ENCODE results near the gene DNAJC17.

DNAJC17 gene

DNA sequence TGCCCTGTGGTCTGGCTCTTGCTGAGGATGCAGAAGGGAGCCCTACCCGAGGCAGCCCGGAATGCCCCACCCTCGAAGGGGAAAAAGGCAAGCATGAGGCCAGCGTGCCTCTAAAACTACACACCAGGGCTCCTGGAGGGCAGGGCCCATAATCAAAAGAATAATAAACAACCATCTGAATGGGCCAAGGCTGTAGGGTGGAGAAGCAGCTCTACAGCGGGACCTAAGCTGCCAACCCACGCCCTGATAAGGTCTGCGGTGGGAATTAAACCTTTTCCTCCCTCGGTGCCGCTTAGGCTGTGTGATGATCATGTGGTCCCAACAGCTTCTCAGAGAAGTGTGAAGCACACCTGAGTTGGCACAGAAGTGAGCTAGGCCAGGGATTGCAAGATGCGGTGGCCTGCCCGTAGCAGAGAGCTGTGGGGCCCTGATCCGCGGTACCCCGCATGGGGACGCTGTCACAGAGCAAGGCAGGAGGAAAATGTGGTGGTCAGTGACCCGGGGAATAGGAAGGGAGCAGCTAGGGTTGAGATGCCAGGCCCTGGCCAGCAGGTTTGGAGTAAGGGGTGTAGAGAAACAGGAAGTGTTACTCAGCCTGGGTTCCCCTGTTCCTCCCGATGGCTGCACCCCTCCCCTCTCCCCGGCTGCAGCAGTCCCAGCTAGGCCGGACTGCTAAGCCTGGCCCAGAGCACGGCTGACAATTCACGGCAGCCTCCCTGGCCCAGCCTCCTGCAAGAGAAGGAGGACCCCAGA is 38.6 kb downstream of the DNAJC17 start:
- Histone ChIP-seq H3K27me3 (ENCODE audit: low read length) (no peaks in the 10 kb centered on the region), H4K20me1 (ENCODE audit: low read depth, low read length) (no peaks in the 10 kb centered on the region), H2AFZ (ENCODE audit: low read depth, low read length, severe bottlenecking) (peak overlapping the region; percentile 6), H3F3A (ENCODE audit: insufficient read depth) (peaks cover 46% of the 10 kb centered on the region), H3K27ac (ENCODE audit: low read depth, low read length) (peak overlapping the region; percentile 97), H3K9me3 (ENCODE audit: insufficient read depth, low read length) (no peaks in the 10 kb centered on the region), H3K4me3 (ENCODE audit: insufficient read depth, low read length, poor library complexity, severe bottlenecking) (peak overlapping the region; percentile 21), H3K4me2 (ENCODE audit: low read depth, low read length, poor library complexity, severe bottlenecking) (peak overlapping the region; percentile 62), H3K79me2 (ENCODE audit: insufficient read depth, low read length) (no peaks in the 10 kb centered on the region), H3K36me3 (ENCODE audit: low read length) (no peaks in the 10 kb centered on the region), H3K9me2 (replicated peaks; ENCODE audit: insufficient read depth, low read length) (no peaks in the 10 kb centered on the region), H3K9ac (ENCODE audit: low read length) (peak overlapping the region; percentile 59)
- TF ChIP-seq, protein P1, sequence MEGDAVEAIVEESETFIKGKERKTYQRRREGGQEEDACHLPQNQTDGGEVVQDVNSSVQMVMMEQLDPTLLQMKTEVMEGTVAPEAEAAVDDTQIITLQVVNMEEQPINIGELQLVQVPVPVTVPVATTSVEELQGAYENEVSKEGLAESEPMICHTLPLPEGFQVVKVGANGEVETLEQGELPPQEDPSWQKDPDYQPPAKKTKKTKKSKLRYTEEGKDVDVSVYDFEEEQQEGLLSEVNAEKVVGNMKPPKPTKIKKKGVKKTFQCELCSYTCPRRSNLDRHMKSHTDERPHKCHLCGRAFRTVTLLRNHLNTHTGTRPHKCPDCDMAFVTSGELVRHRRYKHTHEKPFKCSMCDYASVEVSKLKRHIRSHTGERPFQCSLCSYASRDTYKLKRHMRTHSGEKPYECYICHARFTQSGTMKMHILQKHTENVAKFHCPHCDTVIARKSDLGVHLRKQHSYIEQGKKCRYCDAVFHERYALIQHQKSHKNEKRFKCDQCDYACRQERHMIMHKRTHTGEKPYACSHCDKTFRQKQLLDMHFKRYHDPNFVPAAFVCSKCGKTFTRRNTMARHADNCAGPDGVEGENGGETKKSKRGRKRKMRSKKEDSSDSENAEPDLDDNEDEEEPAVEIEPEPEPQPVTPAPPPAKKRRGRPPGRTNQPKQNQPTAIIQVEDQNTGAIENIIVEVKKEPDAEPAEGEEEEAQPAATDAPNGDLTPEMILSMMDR (IDR thresholded peaks at IDR 0.05; ENCODE audit: insufficient read depth, low read length, poor library complexity, severe bottlenecking): no peak
- TF ChIP-seq EZH2phosphoT487 (conservative IDR thresholded peaks at IDR 0.05; ENCODE audit: low read length): no peak

GRCh38 chr15:40767838-40768500 is 39.3 kb downstream of the DNAJC17 start:
- peak overlapping the region; percentile 59; the same call in 1 of the 2 replicates for H3K9ac ChIP-seq (ENCODE audit: low read length)
- H3K4me2 ChIP-seq (ENCODE audit: low read depth, low read length, poor library complexity, severe bottlenecking): peak overlapping the region; percentile 62
- no peaks in the 10 kb centered on the region for H3K9me3 ChIP-seq (ENCODE audit: insufficient read depth, low read length)
- H3K36me3 ChIP-seq (ENCODE audit: low read length): no peaks in the 10 kb centered on the region
- H2AFZ ChIP-seq (ENCODE audit: low read depth, low read length, severe bottlenecking): no peak overlapping the region
- H3K79me2 ChIP-seq (ENCODE audit: insufficient read depth, low read length): no peaks in the 10 kb centered on the region
- H3K4me3 ChIP-seq (ENCODE audit: insufficient read depth, low read length, poor library complexity, severe bottlenecking): no peak overlapping the region
- H3K27me3 ChIP-seq (ENCODE audit: low read length): no peaks in the 10 kb centered on the region
- H4K20me1 ChIP-seq (ENCODE audit: low read depth, low read length): no peaks in the 10 kb centered on the region
- H3F3A ChIP-seq (ENCODE audit: insufficient read depth): peaks cover 46% of the 10 kb centered on the region
- H3K9me2 ChIP-seq (replicated peaks; ENCODE audit: insufficient read depth, low read length): no peaks in the 10 kb centered on the region
- H3K27ac ChIP-seq (ENCODE audit: low read depth, low read length): peak overlapping the region; percentile 97
- TF ChIP-seq, protein P1 (IDR thresholded peaks at IDR 0.05; ENCODE audit: insufficient read depth, low read length, poor library complexity, severe bottlenecking): no peak
- TF ChIP-seq EZH2phosphoT487 (conservative IDR thresholded peaks at IDR 0.05; ENCODE audit: low read length): no peak

- no peaks in the 10 kb centered on the region for H4K20me1 ChIP-seq (ENCODE audit: low read depth, low read length)
- H3K27me3 ChIP-seq (ENCODE audit: low read length): no peaks in the 10 kb centered on the region
- H3F3A ChIP-seq (ENCODE audit: insufficient read depth): peaks cover 46% of the 10 kb centered on the region
- H3K4me3 ChIP-seq (ENCODE audit: insufficient read depth, low read length, poor library complexity, severe bottlenecking): no peak overlapping the region
- peak overlapping the region; percentile 84; the same call in 1 of the 2 replicates for H3K27ac ChIP-seq (ENCODE audit: low read depth, low read length)
- no peak overlapping the region for H2AFZ ChIP-seq (ENCODE audit: low read depth, low read length, severe bottlenecking)
- no peaks in the 10 kb centered on the region for H3K36me3 ChIP-seq (ENCODE audit: low read length)
- H3K9ac ChIP-seq (ENCODE audit: low read length): no peak overlapping the region
- TF ChIP-seq, protein P1 (IDR thresholded peaks at IDR 0.05; ENCODE audit: insufficient read depth, low read length, poor library complexity, severe bottlenecking): no peak
- no peak for TF ChIP-seq EZH2phosphoT487 (conservative IDR thresholded peaks at IDR 0.05; ENCODE audit: low read length)
- no peaks in the 10 kb centered on the region for H3K79me2 ChIP-seq (ENCODE audit: insufficient read depth, low read length)
- H3K9me3 ChIP-seq (ENCODE audit: insufficient read depth, low read length): no peaks in the 10 kb centered on the region
- H3K4me2 ChIP-seq (ENCODE audit: low read depth, low read length, poor library complexity, severe bottlenecking): no peak overlapping the region
- H3K9me2 ChIP-seq (replicated peaks; ENCODE audit: insufficient read depth, low read length): no peaks in the 10 kb centered on the region
Measured at GRCh38 chr15:40766906-40767837, 40.1 kb downstream of the DNAJC17 start.
